Activated CD8-positive, alpha-beta memory T cell treated with anti-CD3 and anti-CD28 coated beads, Interleukin-2, amount 50 U/mL, for 24 hours (primary cell): ENCODE measurements around the gene CCIN.

Source experiments
- DNase-seq: peaks from one replicate; pipeline ENCODE4 v3.0.0-alpha.2; 2020; ENCODE audit errors: extremely low read depth

Gene CCIN

DNA sequence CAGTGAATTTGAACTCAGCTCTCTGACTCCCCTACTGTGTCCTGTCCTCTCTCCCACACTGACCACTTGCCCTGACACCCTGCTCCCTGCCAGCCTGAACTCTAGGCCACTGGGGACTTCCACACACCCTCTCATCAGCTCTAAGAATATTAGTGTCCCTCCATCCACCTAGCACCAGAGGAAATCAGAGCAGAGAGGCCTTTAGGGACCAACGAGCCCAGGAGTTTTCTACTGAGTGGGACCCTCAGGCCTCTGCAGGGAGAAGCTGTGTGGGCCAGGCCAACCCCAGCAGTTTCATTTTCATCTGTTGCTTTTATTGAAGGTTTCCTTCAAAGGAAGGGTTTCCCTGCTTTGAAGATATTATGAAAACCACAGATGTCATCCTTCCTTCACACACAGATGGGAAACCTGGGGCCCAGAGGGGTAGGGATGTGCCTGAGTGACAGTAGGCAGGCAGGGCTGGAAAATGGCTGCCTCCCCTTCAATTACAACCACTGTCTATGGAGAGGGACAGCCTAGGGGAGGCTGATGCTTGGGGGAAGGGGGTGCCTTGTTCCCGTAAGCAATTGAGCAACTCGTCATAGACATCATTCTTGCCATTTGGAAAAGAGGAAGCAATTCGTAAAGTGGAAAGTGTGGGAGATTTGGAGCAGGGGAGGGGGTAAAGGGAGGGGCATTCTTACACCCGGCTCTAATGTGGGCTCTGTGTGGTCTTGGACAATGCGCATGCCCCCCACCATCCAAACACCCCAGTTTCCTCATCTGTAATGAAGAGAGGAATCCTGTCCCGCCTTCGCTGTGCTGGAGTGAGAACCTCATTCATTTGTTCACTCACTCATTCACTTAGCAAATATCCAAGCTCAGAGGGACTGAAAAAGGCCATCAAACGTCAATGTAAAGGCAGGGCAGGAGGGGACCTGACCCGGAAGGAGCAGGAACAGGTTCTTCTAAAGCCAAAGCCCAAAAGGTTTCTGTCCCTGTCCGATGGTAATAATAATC is 28.8 kb upstream of the CCIN start:
- no peak for DNase-seq

DNA sequence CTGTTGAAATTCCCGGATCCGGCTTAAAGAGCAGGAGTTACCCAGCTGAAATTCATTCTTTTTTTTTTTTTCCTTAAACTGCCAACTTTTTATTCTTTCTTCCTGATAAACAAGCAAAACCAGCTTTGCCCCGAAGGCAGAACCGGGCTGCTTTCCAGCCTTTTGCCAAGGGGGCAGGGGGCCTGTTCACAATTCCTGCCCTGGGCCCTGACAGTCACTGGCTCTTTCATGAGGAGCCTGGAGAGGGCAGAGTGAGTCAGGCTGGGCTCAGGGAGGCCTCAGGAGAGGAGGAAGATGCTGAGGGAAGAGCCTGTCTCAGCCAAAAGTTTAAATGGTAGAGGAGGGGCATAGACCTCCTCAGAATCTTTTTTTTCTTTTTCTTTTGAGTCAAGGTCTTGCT is 27.9 kb upstream of the CCIN start:
- no peak for DNase-seq

DNA sequence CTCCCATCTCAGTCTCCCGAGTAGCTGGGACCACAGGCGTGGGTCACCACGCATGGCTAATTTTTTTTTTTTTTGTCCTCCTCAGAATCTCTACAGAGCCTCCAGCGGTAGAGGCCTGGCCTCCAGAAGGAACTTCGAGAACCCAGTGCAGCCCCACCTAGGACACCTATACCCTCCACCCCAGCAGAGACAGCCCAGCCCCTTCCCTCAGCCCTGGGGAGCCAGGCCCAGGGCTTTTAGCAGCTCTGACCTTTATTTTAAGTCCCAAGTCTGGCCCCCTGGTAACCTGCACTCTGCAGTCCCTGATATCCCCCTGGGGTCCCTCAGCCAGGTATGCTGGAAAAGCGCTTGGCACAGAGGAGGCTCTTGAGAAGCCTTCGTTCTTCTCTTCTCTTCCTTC is 27.4 kb upstream of the CCIN start:
- no peak for DNase-seq

DNA sequence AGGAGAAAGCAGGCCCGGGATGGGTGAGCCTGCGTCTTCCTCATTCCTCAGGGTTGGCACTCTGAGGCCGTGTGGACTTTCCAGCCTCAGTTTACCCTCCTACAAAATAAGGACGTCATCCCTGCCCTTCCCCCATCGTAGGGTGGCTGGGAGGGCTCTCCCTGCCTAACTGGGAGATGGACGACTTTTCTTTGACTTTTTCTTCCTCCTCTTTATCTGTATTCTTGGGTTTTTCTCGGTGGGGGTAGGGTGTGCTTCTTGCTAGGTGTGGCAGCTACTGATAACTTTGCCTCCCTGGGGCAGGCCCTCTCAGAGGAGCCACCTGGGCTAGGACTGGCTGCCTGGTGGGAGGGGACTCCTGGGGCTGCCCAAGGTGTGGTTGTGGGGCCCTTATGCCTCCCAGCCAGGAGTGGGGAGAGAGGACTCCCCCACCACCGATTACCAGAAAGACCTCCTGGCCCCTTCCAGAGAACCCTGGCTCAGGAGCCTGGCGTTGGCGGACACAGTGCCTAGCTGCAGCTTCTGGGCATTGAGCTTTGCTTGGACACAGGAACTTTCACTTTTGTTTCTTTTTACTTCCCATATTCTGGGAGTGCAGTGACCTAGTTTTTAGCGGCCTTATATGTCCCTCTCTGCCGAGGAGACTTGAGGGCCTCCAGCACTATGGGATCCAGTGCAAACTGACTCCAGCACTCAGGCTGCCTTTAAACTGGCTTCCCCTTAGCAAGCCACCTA is 26.5 kb upstream of the CCIN start:
- no peak for DNase-seq

DNA sequence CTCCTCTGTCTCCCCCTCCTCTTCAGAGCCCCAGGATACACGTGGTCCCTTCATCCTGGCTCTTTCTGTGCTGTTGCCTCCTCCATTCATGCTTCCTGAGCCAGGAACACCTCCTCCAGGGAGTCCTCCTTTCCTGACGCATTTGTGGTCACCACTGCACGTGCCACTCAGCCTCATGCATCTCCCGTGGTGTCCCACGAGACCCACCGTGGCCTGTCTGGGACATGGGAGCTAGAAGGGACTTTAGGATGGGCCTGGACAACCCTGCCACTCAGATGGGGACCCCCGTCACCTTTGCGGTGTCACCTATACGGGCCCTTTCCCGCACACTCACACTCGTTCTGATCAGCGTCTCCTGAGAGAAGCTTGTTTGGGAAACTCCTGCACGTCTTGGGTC is 25.9 kb upstream of the CCIN start:
- no peak for DNase-seq

DNA sequence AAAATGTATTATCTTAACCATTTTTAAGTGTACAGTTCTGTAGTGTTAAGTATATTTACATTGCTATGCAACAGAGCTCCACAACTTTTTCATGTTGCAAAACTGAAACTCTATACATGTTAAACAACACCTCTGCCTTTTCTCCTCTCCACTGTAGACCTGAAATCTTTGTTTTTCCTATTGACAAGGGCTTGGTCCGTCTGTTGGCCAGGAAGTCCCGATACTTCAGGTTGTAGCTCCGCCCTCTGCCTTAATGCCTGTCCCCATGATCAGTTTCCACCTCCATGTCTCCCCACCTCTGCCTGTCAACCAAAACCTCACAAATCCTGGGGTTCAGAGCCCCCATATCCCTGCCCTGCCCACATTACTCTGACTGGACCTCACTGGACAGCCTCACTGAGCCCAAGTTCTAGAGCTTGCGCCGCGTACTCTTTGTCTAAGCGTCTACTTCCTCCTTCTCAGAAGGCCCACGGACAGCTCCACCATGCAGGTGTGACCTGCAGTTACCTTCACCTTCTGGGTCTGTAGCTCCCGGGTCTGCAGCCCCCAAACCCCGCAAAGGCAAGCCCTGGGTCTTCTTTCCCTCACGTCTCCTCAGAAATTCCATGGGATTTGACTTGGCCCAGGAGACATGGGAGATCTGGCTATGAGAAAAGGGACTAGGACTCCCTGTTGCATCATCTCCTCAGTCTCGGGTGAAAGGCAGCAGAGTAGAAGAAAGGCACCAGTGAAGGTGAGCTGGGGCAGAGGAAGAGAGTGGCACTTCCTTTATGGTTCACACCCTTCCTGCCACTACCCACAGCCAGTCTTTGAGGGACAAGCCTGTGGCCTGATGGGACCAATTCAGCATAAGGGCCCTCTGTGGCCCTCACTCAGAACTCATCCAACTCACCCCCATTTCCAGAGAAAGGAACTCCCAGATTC is 24.6 kb upstream of the CCIN start:
- no peak for DNase-seq

DNA sequence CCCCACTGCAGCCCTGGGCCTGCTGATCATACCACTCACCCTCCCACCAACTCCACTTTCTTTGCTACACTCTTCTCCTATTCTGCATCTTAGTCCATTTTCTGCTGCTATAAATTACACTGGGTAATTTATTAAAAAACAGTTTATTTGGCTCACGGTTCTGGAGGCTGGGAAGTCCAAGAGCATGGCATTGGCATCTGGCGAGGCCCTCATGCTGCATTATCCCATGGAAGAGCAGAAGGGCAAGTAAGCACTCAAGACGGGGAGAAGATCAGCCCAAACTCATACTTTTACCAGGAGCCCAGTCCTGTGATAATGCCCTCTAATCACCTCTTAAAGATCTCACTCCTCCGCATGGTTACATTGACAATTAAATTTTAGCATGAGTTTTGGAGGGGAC is 23.2 kb upstream of the CCIN start:
- no peak for DNase-seq

DNA sequence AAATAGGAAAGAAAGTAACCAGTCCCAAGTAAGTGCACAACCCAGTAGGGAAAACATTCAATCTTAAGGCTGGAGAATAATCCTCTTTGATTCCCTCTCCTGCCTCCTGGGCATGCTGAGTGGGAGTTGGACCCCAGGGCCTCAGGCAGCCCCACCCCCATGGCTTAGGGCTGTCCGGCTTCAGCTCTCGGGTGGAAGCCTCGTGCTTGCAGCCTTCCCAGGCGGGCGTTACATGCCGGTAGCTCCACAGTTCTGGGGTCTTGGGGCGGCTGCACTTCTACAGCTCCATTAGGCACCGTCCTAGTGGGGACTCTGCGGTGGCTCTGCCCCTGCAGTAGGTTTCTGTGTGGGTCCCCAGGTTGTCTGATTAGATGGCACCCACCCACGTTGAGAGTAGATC is 22.5 kb upstream of the CCIN start:
- no peak for DNase-seq

DNA sequence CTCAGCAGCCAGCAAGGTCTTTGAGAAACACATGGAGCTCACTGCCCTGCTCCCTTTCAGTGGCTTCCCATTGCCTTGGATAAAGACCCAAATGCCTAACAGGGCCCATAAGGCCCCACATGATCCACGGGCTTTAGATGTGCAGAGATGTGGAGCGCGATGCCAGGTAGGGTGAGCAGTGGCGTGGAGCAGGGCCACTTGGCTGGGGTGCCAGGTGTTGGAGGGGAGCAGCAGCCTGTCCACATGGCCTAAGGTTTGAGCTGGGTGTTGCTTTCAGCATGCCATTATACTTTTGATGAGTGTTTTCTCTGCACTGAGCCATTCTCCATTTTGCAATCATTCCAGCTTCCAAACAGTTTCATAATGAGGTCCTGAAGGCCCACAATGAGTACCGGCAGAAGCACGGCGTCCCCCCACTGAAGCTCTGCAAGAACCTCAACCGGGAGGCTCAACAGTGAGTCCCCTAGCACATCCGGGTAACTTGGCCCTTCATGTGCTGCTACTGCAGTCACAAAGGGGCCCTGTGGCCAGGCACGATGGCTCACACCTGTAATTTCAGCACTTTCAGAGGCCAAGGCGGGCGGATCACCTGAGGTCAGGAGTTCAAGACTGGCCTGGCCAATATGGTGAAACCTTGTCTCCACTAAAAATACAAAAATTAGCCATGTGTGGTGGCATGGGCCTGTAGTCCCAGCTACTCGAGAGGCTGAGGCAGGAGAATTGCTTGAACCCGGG is 21.6 kb upstream of the CCIN start:
- no peak for DNase-seq

DNA sequence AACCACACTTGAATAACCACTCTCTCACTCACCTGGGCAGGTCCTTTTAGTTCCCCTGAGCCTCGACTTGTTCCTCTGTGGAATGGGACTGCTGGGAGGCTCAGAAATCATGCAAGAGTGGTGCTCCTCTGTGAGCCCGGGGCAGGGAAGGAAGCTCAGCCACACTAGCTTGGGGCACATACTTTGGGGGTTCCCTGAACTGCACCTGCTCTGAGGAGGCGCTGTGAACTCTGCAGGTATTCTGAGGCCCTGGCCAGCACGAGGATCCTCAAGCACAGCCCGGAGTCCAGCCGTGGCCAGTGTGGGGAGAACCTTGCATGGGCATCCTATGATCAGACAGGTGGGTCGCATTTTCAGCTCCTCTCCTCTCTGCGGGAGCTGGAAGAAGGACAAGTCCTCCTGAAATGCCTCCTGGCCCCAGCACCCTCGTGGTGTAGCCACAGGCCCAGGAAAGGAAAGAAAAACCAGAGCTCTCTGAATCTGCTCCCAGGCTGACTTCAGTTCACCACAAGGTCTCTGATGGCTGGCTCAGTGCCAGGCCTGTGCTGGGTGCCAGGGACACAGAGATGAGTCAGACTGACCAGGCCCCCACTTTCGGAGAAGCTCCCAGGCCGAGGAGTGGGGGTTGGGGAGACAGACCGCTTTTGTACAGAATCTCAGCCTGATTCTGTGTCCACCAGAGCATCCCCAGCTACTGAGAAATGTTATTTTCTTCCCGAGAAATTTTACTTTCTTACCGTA is 20.7 kb upstream of the CCIN start:
- peak; percentile 33 for DNase-seq

DNA sequence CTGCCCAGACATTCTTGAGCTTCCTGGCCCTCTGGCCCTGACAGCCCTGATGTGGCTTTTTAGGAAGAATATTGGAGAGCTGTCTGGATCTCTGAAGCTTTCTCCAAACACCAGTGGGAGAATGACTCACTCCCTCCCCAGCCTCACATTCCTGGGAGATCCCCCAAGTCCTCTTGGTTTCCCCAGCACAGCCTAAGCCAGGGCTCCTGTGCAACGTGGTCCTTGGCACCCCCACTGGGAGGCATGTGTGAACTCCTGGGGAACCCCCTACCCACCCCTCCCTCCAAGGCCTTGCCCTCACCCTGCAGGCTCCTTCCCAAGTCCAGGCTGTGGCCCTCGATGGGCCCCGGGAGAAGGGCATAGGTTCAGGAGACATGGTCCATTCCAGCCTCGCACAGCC is 20.0 kb upstream of the CCIN start:
- DNase-seq, result no peak

DNA sequence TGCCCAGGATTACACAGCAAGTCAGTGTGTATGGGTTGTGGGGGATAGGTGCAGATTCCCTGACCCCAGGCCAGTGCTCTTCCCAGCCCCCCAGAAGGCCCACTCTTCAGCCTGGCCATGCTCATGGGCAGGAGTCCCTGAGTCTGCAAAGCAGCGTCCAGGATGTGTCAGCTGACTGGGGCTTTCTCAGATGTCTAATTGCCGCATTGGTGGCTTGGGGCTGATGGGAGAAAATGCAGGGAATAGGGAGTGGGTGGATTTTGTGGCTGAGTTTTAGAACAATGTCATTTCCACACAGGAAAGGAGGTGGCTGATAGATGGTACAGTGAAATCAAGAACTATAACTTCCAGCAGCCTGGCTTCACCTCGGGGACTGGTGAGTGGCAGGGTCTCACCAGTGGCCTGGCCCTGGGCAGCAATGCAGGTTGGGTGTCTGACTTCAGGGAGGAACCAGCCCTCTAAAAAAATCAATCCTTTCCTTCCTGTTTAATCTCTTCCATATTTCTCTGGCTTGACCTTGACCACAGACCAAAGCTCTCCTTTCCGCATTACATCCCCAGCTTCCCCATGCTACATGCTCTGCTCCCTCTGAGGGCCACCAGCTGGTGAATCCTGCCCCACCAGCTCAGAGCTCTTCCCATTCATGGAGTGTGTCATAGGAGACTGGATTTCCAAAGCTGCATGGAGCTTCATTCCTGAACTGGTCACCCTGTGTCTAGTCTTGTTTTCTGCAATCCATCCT is 18.4 kb upstream of the CCIN start:
- DNase-seq, result no peak

DNA sequence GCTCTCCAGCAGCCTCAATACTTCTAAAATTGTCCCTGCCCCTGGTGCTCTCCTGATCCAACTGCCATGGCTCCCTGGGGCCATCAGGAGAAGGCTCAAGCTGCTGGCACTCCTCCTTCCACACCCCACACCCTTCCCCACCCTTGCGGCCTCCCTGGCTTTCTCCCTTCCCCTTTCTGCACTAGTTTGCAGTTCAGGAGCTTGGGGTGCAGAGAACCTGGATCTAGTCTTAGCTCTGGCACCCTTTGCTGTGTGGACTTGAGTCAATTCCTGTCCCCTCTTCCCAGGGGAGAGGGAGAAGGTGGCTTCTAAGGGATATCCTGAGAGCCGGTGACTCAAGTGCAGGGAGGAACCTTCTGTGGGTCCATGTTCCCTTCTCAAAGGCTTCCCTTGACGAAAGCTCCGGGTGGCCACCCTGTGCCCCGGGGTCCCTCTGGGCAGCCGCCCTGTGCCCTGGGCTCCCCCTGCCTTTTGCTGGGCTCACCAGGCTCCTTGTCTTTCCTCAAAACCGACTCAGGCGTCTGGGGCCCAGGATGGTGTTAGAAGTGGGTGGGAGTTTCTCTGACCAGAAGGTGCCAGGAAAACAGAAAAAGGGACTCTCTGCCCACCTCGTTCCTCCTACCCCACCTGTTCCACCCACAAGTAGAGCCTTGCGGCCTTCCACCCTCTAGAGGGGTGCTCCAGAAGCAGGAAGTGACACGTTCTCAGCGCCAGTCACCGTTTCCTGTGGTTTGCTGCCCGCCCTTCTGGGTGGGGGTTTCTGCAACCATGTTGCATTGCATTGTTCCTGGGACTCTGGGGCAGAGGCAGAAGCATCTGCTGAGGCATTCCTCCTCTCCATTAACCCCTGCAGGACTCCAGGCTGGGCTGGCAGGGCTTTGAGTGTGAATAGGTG is 17.6 kb upstream of the CCIN start:
- peak; percentile 84 for DNase-seq

DNA sequence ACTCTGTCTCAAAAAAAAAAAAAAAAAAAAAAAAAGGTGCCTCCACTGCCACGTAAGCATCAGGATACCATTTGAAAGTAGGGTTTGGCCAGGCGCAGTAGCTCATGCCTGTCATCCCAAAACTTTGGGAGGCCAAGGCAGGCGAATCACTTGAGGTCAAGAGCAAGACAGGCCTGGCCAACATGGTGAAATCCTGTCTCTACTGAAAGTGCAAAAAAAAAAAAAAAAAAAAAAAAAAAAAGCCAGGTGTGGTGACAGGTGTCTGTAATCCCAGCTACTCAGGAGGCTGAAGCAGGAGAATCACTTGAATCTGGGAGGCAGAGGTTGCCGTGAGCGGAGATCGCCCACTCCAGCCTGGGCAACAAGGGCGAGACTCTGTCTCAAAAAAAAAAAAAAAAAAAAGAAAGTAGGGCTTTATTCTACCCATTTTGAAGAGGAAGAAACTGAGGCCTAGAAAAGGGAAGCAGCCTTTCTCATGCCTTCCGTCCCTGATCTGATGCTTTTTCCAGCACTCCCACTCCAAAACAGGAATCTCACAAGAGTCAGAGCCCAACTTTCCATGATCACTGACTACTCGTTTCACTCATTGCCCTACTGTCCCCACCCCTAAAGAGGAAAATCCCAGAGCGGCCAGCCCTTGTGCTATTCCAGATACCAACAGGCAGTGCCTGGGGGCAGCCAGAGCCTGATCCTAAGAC is 16.3 kb upstream of the CCIN start:
- no peak for DNase-seq

DNA sequence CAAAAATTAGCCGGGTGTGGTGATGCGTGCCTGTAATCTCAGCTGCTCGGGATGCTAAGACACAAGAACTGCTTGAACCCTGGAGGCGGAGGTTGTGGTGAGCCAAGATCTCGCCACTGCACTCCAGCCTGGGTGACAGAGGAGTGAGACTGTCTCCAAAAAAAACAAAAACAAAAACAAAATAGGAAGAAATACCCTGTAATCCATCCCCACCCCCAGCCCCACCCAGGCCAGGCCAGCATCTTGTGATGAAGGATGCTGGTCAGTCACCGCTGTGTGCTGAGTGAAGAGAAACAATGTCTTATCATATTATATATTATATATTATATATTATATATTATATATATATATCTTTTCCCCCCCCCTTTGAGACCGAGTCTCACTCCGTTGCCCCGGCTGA is 15.4 kb upstream of the CCIN start:
- no peak for DNase-seq

DNA sequence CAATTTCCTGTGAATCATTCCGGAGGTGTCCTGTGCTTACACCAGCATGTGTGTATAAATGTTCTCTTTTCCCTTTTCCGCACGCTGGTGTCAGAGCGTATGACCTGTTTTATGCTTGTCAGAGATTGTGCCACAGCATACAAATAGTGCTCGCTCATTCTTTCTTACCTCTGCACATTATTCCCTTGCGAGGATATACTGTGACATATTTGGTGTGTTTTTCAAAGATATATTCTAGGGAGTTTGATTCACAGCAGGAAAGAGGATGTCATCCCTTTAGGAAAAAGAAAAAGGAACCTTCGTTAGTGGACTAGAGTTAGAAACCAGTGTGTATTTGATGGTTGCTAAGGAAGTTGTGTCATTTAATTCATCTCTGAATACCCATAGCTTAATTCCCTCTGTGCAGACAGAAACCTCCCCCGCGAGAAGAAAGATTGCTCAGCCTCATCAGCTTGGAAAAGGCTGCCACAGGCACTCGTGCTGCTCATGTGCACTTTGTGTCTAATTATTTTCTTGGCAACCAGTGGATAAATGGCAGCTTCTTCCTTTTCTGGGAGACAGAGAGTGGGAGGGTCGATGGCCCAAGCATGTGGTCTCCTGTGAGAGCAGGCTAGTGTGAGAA is 14.7 kb upstream of the CCIN start:
- no peak for DNase-seq

DNA sequence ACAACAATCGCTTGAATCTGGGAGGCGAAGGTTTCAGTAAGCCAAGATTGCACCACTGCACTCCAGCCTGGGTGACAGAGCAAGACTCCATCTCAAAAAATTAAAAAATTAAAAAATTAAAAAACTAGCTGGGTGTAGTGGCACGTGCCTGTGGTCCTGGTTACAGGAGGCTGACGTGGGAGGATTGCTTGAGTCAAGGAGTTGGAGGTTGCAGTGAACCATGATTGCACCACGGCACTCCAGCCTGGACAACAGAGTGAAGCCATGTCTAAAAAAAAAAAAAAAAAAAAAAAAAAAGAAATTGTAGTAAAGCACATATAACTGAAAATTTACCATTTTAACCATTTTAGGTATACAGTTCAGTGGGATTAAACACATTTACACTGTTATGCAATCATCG is 13.1 kb upstream of the CCIN start:
- no peak for DNase-seq

DNA sequence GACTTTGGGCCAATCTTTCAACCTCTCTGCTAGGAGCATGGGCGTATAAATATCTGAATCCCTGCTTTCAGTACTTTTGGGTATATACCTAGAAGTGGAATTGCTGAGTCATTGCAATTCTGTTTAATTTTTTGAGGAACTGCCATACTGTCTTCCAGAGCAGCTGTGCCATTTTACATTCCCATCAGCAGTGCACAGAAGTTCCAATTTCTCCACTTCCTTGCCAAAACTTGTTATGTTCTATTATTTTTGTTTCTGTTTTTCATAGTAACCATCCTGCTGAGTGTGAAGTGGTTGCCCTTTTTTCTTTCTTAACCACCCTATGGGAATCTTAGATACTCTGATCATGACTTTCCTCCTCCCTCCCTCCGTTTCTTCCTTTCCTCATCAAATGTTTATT is 11.1 kb upstream of the CCIN start:
- DNase-seq, result no peak
